ENCODE measurements around the gene PTGDS.
A peak's percentile ranks its signal among the peaks of the same experiment; 100 is the strongest.

PTGDS gene

DNA sequence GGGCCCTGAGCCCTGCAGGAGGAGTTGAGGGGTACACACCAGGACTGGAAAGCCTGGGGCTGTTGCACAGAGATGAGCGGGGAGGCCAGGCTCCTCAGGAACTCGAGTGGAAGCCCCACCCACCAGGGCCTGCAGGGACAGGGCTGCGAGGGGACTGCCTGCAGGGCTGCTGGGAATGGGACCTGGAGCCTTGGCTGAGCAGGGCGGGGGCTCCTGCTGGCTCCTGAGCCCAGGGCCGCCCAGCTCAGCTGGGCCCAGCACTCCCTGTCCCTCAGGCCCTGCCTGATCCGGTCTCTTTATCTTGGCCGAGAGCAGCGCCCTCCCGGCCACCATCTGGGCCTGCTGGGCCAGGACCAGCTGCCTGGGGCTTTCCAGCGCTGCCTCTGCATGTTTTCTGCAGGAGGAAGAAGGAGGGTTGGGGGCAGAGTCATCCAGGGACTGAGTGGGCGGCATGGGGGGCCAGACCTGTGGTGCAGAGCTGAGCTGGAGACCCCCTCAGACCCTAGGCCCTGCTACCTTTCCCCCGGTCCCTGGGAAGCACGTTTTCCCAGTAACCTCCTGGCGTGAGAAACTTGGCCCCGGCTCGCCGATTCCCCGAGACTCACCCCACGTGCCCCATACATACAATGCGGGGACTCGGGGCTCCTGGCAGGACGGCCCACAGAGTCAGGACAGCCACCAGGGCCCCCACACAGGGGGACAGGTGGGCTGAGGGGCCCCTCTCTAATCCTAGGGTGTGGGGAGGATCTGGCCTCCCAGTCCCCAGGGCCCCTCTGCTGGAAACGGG, 15.8 kb upstream of the PTGDS start:
- H3K27me3 Mint-ChIP-seq = no peaks in the 10 kb centered on the region
- peaks cover 22% of the 10 kb centered on the region for H3K4me1 Mint-ChIP-seq
- no peak overlapping the region for H3K4me3 Mint-ChIP-seq

DNA sequence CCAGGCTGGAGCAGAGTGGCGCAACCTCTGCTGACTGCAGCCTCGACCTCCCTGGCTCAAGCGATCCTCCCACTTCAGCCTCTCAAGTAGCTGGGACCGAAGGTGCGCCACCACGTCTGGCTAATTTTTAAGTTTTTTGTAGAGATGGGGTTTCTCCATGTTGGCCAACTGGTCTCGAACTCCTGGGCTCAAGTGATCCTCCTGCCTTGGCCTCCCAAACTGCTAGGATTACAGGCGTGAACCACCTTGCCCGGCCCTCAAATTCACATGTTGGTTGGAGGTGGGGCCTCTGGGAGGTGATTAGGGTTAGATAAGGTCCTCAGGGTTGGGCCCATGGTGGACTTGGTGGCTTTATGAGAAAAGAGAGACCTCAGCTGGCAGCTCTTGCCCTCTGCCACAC, 15.1 kb upstream of the PTGDS start:
- Mint-ChIP-seq H3K27me3 (no peaks in the 10 kb centered on the region), H3K9me3 (no peaks in the 10 kb centered on the region), H3K4me3 (no peak overlapping the region), H3K4me1 (peaks cover 23% of the 10 kb centered on the region), H3K27ac (no peak overlapping the region), H3K36me3 (no peaks in the 10 kb centered on the region)

More for the DNA sequence above, 15.8 kb upstream of the PTGDS start:
- Mint-ChIP-seq H3K27ac (no peak overlapping the region), H3K9me3 (peaks cover 4% of the 10 kb centered on the region), H3K36me3 (peaks cover 2% of the 10 kb centered on the region)

DNA sequence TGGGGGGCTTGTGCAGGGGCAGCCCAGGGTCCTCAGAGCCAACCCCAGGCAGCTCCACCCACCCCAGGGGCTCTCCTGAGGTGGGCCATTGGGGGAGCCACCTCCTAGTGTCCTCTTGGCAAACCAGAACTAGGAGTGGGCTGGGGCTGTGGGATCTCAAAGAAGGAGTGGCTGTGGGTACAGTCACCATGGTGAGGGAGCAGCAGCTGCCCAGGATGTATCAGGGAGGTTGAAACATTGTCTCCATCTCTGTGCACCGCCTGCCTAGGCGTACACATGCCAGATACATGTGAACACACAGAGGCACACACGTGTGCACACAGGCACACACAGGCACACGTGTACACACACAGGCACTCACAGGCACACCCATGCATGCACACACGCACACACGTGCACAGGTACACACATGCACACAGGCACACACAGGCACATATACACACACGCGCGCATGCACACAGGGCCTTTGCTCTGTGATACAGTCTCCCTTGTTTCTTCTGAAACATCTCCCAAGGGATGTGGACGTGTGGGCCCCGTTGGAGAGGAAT, 14.5 kb upstream of the PTGDS start:
- Mint-ChIP-seq H3K9me3 (no peaks in the 10 kb centered on the region), H3K4me3 (no peak overlapping the region), H3K4me1 (peaks cover 23% of the 10 kb centered on the region), H3K27ac (no peak overlapping the region), H3K36me3 (no peaks in the 10 kb centered on the region), H3K27me3 (no peaks in the 10 kb centered on the region)

DNA sequence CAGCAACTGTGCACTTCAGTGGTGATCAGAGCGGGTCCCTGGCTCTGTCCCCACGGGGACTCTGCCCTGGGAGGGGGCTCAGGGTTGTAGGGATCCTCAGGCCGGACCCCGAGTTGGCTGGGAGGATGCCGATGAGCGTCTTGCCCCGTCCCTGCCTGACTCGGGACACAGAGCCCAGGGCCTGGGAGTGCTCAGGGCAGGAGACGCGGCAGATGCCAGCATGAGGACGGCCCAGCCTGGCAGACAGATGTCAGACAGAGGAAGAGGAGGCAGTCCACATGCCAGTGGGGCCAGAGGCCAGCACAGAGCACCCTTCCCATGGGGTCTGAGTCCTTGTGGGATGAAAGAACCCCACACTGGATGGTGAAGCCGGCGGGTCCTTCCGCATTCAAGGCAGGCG, 14.0 kb upstream of the PTGDS start:
- Mint-ChIP-seq H3K4me3 (no peak overlapping the region), H3K36me3 (no peaks in the 10 kb centered on the region), H3K27ac (no peak overlapping the region), H3K4me1 (peaks cover 23% of the 10 kb centered on the region), H3K9me3 (no peaks in the 10 kb centered on the region), H3K27me3 (no peaks in the 10 kb centered on the region)

DNA sequence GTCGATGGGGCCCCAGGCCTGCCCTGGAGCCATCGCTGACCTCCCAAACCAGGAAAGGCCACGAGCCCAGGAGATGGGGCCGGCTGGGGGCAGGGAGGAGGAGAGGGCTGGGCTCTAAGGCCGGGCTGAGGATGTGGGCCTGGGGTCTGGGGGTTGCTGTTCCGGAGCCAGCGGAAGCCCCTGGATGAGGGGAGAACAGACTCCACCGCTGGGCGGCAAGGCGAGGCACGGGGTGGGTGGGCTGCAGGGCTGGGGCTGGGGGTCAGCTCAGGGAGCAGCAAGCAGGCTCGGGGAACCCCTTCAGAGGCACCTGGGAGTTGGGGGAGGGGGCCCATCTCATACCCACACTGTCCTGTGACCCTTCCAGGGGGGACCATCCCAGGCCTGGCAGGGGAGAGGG, 13.6 kb upstream of the PTGDS start:
- Mint-ChIP-seq H3K9me3 (no peaks in the 10 kb centered on the region), H3K36me3 (no peaks in the 10 kb centered on the region), H3K27ac (no peak overlapping the region), H3K27me3 (no peaks in the 10 kb centered on the region), H3K4me3 (no peak overlapping the region), H3K4me1 (peaks cover 23% of the 10 kb centered on the region)

DNA sequence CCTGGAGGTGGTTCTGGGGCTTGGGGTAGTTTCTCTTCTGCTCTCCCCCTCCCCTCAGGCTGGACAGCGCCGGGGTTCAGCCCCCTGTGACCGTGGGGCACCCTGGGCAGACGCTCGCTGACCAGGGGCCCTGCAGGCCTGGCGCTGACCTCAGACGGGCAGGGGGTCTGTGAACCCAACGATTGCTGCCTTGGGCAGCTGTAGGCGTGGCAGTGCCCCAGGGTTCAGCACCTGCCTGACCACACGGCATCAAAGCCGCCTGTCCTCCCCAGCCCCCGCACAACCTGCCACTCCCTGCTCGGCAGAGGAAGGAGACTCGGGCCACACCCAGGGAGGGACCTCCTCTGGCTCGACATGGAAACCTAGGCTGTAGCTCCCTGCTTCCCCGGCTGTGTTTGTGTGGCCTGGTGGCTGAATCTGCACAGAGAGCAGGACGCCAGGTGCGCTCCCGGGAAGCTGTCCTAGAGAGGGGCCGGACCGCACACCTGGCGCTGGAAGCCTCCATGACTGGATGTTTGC, 13.1 kb upstream of the PTGDS start:
- no peaks in the 10 kb centered on the region for H3K9me3 Mint-ChIP-seq
- H3K36me3 Mint-ChIP-seq = no peaks in the 10 kb centered on the region
- H3K4me3 Mint-ChIP-seq = no peak overlapping the region
- no peaks in the 10 kb centered on the region for H3K27me3 Mint-ChIP-seq
- no peak overlapping the region for H3K27ac Mint-ChIP-seq
- H3K4me1 Mint-ChIP-seq = peaks cover 23% of the 10 kb centered on the region

DNA sequence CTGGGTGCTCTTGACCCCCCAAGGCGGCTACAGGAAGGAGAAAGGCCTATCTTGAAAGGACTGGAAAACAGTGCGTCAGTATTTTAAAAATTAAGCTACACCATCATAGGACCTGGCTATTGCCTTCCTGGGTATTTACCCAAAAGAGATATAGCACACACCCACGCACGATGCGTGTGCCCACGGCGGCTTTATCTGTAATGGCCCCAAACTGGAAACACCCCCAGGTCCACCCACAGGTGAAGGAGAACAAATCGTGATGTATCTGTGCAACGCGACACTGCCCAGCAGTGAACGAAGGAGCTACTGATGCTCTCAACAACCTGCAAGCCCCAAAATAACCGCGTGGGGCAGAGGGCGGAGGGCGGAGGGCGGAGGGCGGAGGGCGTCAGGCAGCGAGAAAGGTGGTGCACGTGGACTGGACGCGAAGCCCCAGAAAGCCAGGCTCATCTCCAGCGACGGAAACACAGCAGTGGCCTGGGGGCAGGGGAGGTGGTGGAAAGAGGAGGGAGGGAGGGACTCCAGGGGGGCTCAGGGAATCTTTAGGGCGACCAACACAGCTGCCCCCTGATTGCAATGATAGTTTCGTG, 12.4 kb upstream of the PTGDS start:
- H3K27me3 Mint-ChIP-seq = no peaks in the 10 kb centered on the region
- H3K4me1 Mint-ChIP-seq = peaks cover 22% of the 10 kb centered on the region
- no peak overlapping the region for H3K4me3 Mint-ChIP-seq
- H3K9me3 Mint-ChIP-seq = no peaks in the 10 kb centered on the region
- H3K27ac Mint-ChIP-seq = no peak overlapping the region
- no peaks in the 10 kb centered on the region for H3K36me3 Mint-ChIP-seq

DNA sequence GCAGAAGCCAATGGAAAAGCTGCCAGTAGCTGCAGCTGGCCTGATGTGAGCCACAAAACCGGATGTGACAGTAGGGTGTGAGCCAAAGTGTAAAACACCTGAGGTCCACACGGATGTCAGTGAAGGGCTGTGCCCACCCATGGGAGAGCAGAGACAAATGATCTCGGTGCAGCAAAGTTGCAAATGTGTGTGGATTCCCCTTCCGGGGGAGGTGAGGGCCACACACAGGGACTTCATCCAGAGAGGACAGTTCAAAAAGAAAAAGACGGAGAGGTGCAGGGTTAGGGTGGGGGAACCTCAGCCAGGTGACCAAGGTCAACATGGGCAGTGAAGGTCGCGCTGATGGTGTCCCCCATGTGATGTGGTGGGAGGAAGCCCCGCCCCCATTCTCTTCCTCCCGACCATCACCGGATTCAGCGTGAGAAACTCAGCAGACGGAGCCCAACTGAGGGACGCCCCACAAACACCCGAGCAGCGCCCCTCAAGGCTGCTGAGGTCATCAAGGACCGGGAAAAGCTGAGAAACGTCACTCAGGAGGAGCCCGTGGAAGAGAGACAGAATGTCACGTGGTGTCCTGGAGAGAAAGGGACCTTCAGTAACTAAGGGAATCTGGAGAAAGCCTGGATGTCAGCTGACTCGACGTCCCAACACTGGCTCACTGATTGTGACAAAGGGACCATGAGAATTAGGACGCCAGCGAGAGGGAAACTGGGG, 11.4 kb upstream of the PTGDS start:
- Mint-ChIP-seq H3K27me3 (no peaks in the 10 kb centered on the region), H3K27ac (no peak overlapping the region), H3K9me3 (no peaks in the 10 kb centered on the region), H3K4me3 (peak overlapping the region; percentile 24), H3K36me3 (no peaks in the 10 kb centered on the region), H3K4me1 (peaks cover 20% of the 10 kb centered on the region)

DNA sequence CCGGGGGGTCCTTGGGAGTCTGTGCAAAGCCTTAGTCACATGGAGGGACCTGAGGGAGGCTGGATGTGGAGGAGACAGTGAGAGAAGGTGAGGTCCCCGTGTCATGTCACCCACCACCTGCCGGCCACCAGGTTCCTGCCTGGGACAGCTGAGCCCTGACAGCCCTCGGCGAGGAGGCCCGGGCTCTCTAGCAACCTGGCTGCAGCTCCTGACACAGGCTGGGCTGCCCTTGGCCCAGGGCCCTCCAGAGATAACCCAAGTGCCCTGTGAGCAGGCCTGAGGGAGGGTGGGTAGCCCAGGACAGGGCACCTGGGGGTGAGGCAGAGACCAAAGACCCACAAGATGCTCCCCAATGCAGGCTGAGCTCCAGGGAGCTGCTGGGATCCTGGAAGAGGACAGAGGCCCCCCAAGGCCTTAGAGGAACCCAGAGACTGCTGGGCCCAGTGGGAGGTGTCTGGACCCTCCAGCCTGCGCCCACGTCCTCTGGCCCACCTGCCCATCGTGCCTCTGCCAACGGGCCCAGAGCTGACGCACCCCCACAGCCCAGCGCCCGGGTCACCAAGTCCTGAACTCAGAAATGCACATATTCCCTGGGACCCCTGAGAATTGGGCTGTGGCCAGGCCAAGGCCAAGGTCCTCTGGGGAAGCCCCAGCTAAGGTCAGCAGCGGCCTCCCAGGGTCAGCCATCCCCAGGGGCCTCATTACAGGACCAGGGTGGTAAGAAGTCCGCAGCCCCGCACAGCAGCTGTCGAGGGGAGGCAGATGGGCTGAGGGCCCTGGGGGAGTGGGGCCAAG, 8.8 kb upstream of the PTGDS start:
- Mint-ChIP-seq H3K27me3 (no peaks in the 10 kb centered on the region), H3K9me3 (no peaks in the 10 kb centered on the region), H3K4me1 (peaks cover 20% of the 10 kb centered on the region), H3K4me3 (no peak overlapping the region), H3K36me3 (no peaks in the 10 kb centered on the region), H3K27ac (peak overlapping the region; percentile 17)

DNA sequence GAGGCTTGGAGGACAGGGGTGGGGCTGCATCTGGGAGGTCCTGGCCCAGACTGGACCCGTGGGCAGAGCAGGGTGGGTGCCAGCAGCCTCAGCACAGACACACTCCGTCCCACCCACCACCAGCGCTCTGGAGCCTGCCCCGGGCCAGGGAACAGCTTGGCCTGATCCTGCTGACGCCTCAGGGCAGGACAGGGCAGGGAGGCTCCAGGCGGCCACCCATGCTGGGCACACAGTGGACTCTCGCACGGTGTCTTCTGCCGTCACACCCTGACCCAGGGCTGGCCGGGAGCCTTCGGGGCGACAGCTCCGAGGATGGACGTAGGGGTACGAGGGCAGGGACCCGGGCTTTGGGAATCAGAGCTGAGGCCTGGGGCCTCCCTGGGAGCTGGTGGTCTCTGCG, 8.2 kb upstream of the PTGDS start:
- Mint-ChIP-seq H3K27ac (peak overlapping the region; percentile 17), H3K4me3 (no peak overlapping the region), H3K9me3 (no peaks in the 10 kb centered on the region), H3K27me3 (no peaks in the 10 kb centered on the region), H3K36me3 (no peaks in the 10 kb centered on the region), H3K4me1 (peaks cover 20% of the 10 kb centered on the region)

DNA sequence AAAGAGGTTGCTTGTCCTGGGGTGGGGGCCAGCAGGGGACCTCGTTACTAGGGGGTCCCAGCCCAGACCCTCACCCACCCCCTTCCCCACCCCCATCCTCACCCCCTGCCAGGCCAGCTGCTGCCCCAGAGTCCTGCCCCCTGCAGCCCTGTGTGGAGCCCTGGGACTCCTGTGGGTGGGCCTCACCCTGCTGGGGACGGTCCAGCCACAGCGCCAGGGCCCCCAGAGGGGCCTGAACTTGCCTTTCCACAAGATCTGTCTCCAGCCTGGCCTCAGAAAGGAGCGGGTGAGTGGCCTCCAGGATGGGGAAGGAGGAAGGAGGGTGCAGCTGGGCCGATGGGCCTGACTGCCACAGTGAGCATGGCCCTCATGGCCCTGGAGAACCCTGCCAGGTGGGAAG, 7.5 kb upstream of the PTGDS start:
- Mint-ChIP-seq H3K4me1 (peaks cover 14% of the 10 kb centered on the region), H3K9me3 (no peaks in the 10 kb centered on the region), H3K36me3 (no peaks in the 10 kb centered on the region), H3K4me3 (no peak overlapping the region), H3K27ac (peak overlapping the region; percentile 17), H3K27me3 (no peaks in the 10 kb centered on the region)

DNA sequence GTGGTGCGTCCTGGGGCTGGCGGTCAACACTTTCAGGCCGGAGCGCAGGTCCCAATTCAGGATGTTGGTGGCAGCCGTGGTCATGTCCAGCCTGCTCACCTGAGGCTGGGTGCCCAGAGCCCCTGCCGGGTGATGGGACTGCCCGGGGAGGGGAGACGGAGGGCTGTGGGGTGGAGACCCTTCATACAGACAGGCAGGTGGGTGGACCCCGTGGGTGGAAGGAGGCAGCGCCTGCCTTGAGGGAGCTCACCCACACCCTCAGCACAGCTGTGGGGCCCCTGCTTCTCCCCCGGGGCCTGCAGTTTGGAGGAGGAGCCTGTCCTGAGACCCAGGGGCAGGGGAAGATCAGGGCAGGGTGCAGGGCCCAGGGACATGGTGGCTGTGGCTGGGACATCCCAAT, 6.9 kb upstream of the PTGDS start:
- Mint-ChIP-seq H3K4me1 (peaks cover 18% of the 10 kb centered on the region), H3K4me3 (no peak overlapping the region), H3K27me3 (no peaks in the 10 kb centered on the region), H3K27ac (no peak overlapping the region), H3K9me3 (no peaks in the 10 kb centered on the region), H3K36me3 (no peaks in the 10 kb centered on the region)

DNA sequence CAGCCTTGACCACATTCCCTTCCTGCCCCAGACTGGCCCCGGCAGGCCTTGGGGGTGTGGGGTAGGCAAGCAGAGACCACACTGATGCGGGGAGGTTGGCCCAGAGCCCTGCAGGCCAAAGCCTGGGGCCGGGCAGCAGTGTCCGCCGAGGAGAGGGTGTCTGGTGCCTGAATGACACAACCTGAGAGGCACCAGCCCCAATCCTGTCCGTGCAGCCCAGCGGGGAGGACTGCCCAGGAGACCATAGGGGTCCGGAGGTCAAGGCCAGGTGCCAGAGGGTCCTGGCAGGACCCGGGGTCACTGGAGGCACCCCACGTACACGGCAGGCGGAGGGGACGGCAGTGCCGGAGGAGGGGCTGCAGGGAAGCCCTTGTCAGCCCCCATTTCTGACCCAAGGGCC, 5.6 kb upstream of the PTGDS start:
- Mint-ChIP-seq H3K9me3 (no peaks in the 10 kb centered on the region), H3K27ac (no peak overlapping the region), H3K4me1 (peaks cover 7% of the 10 kb centered on the region), H3K36me3 (no peaks in the 10 kb centered on the region), H3K4me3 (no peak overlapping the region), H3K27me3 (no peaks in the 10 kb centered on the region)

DNA sequence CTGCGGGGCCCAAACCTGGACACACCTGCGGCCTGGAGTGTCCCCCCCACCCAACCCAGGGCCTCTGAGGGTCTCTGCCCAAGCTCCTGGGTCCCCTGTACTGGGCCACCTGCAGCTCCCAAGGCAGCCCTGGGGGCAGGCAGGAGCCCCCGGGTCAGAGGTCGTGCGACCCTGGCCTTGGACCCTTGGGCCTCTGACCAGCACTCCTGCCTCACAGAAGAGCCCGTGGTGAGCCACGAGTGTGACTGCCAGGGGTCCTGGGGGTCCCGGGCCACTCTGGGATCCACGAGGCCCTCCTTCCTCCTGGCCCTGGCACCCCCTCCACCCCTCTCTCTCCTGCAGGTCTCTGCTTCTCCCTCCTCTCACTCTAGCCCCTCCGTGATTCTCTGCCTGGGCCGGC, 5.0 kb upstream of the PTGDS start:
- H3K27ac Mint-ChIP-seq = no peak overlapping the region
- H3K4me3 Mint-ChIP-seq = no peak overlapping the region
- no peaks in the 10 kb centered on the region for H3K9me3 Mint-ChIP-seq
- peaks cover 7% of the 10 kb centered on the region for H3K4me1 Mint-ChIP-seq
- no peaks in the 10 kb centered on the region for H3K27me3 Mint-ChIP-seq
- H3K36me3 Mint-ChIP-seq = no peaks in the 10 kb centered on the region

DNA sequence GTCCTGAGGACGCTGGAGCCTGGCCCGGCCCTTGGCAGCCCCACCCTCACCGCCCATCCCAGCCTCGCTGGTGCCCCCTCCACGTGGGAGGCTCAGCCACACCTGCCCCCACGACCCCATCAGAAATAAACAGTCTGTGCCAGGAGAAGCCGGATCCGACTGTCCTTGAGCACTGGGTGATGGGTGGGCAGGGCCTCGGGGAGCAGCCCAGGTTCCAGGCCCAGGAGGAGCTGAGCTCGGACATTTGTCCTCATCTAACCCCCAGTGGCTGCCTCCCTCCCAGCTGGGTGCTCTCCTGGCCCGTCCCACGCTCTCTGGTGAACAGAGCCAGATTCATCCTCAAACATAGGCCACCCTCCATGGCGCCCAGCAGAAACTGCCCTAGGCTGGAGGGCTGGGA, 4.6 kb upstream of the PTGDS start:
- Mint-ChIP-seq H3K27ac (no peak overlapping the region), H3K4me3 (no peak overlapping the region), H3K4me1 (peaks cover 7% of the 10 kb centered on the region), H3K36me3 (no peaks in the 10 kb centered on the region), H3K27me3 (no peaks in the 10 kb centered on the region), H3K9me3 (no peaks in the 10 kb centered on the region)

All from activated naive CD4-positive, alpha-beta T cell treated with anti-CD3 and anti-CD28 coated beads, Interleukin-2, amount 50 U/mL, for 24 hours (primary cell).